Loucy (cell line): ENCODE data around the gene TPO.

Experiments
- EZH2phosphoT487 ChIP-seq: fragments of 200-600 bp; IDR thresholded peaks from 2 replicates; pipeline ENCODE4 v1.6.1; 2018; ENCODE audit warnings: antibody characterized with exemption, mild to moderate bottlenecking, moderate library complexity, borderline replicate concordance
- TF ChIP-seq, protein P1 (sequence below): fragments of 200-600 bp; sonication (generic); conservative IDR thresholded peaks from 2 replicates; pipeline ENCODE4 v1.5.1; 2014; ENCODE audit warnings: mild to moderate bottlenecking, antibody characterized with exemption, low read length

DNA sequence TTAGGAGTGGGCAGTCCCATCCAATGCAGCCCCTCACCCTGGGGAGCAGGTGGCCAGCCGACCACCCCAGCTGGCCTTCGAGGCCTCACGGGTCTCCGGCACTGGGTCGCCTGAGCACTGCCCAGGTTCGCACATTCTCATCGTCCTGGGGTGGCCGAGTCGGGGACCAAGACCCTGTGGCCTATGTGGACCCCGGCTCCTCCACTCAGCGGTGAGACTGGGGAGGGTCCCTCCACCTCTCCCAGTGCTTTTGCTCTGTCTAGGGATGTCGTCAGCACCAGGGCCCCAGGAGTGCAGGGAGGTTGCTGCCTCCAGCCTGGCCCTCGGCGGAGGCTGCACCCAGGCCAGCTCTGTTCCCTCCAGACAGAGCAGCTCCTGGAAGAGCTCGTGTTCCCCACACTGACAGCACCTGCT lies 89.6 kb downstream of the TPO start:
- TF ChIP-seq, protein P1, sequence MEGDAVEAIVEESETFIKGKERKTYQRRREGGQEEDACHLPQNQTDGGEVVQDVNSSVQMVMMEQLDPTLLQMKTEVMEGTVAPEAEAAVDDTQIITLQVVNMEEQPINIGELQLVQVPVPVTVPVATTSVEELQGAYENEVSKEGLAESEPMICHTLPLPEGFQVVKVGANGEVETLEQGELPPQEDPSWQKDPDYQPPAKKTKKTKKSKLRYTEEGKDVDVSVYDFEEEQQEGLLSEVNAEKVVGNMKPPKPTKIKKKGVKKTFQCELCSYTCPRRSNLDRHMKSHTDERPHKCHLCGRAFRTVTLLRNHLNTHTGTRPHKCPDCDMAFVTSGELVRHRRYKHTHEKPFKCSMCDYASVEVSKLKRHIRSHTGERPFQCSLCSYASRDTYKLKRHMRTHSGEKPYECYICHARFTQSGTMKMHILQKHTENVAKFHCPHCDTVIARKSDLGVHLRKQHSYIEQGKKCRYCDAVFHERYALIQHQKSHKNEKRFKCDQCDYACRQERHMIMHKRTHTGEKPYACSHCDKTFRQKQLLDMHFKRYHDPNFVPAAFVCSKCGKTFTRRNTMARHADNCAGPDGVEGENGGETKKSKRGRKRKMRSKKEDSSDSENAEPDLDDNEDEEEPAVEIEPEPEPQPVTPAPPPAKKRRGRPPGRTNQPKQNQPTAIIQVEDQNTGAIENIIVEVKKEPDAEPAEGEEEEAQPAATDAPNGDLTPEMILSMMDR, result no peak
- TF ChIP-seq EZH2phosphoT487, result no peak
